ENCODE measurements around the gene BNIP3. TPM values are rescaled to one million over a fixed set of nuclear protein-coding genes. Genes with fewer than 3 reads are reported as not detected.

Gene BNIP3, protein sequence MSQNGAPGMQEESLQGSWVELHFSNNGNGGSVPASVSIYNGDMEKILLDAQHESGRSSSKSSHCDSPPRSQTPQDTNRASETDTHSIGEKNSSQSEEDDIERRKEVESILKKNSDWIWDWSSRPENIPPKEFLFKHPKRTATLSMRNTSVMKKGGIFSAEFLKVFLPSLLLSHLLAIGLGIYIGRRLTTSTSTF
- 29.2 and 31.6 TPM in 2 replicates for total RNA-seq
- long read RNA-seq, transcript BNIP3-201 (6 exons, 2,861 nt), result major isoform, 409 of 429 reads
- long read RNA-seq, partial matches to known transcripts, result 7 of 429 reads
- long read RNA-seq, other reads (novel, unspliced or antisense), result 13 of 429 reads

DNA sequence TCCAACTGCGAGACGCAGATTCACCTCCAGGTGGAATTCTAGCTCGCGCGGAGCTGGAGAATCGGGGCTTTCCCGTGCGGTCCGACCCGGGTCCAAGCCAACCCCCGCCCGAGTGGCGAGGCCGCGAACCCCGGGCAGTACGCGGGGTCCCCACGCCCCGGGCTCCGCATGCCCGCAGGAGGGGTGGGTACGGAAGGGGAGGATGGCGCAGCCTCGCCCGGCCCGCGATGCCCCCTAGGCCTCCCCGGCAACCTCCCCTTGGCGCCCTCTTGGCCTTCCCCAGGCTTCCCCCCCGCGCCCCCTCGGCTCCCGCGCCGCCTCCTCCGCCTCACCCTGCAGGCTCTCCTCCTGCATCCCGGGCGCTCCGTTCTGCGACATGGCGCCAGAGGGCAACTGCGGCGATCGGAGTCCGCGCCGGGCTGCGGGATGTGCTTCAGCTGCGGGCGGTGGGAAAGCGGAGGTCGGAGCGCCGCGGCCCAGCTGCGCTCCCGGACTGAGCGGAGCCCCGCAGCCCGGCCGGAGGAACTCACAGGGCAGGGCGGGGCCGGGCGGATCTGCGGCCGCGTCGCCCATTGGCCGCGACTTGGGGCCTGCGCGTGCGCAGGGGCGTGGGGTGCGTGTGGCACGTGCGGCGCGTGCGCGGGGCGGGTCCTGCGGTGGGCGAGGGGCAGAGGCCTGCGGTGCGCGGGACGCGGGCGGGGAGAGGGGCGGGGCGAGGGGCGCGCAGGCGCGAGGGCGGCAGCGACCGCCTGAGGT, at the start of gene BNIP3:
BNIP3 (minus strand) TSS at position 495 of the 756 bp plus-strand sequence; CDS start at position 378, 117 bp downstream.
- peaks cover 25% of the 10 kb centered on the region for H3K4me1 Mint-ChIP-seq (ENCODE audit: unreplicated experiment)
- peak within 1 kb of the TSS; percentile 64 for H3K27ac Mint-ChIP-seq (ENCODE audit: unreplicated experiment)
- no peaks in the 10 kb centered on the region for H3K9me3 Mint-ChIP-seq (ENCODE audit: unreplicated experiment)
- TF ChIP-seq, protein P1, sequence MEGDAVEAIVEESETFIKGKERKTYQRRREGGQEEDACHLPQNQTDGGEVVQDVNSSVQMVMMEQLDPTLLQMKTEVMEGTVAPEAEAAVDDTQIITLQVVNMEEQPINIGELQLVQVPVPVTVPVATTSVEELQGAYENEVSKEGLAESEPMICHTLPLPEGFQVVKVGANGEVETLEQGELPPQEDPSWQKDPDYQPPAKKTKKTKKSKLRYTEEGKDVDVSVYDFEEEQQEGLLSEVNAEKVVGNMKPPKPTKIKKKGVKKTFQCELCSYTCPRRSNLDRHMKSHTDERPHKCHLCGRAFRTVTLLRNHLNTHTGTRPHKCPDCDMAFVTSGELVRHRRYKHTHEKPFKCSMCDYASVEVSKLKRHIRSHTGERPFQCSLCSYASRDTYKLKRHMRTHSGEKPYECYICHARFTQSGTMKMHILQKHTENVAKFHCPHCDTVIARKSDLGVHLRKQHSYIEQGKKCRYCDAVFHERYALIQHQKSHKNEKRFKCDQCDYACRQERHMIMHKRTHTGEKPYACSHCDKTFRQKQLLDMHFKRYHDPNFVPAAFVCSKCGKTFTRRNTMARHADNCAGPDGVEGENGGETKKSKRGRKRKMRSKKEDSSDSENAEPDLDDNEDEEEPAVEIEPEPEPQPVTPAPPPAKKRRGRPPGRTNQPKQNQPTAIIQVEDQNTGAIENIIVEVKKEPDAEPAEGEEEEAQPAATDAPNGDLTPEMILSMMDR (IDR thresholded peaks at IDR 0.05), result peak; percentile 24
- no peaks in the 10 kb centered on the region for H3K36me3 Mint-ChIP-seq (ENCODE audit: unreplicated experiment)
- peak within 1 kb of the TSS; percentile 77 for H3K4me3 Mint-ChIP-seq (ENCODE audit: unreplicated experiment)
- no peaks in the 10 kb centered on the region for H3K27me3 Mint-ChIP-seq (ENCODE audit: unreplicated experiment)
- DNase-seq (ENCODE audit: extremely low spot score, unreplicated experiment), result peak; percentile 99

DNA sequence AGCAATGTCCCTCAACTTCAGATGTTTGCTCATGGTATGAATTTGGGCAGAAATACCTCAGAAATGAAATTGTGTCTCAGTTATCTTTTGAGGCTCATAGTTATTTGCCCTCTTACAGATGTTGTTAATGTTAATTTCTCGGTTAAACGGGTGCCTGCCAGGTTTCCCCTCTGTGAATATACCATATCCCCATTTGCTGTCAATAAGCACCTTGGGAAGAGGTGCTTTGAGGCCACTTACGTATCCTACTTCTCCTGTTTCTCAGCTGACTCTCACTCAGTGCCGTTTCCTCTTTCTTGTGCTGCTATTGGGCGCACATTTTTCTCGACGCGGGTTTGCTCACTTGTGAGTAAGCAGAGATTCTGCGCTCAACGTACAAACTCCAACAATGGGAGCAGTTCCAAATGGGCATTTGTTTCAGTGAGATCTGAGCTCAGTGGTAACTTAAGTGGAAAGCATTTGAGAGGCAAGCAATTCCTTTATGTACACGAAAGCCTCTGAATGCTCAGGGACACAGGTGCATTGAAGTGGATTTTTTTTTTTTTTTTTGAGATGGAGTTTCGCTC, 49.3 kb upstream of the BNIP3 start:
- Mint-ChIP-seq H3K4me1 (ENCODE audit: unreplicated experiment) (peaks cover 2% of the 10 kb centered on the region), H3K27me3 (ENCODE audit: unreplicated experiment) (peaks cover 76% of the 10 kb centered on the region), H3K36me3 (ENCODE audit: unreplicated experiment) (no peaks in the 10 kb centered on the region), H3K4me3 (ENCODE audit: unreplicated experiment) (no peak overlapping the region), H3K9me3 (ENCODE audit: unreplicated experiment) (no peaks in the 10 kb centered on the region), H3K27ac (ENCODE audit: unreplicated experiment) (no peak overlapping the region)
- TF ChIP-seq, protein P1 (IDR thresholded peaks at IDR 0.05), result no peak
- DNase-seq (ENCODE audit: extremely low spot score, unreplicated experiment), result no peak

DNA sequence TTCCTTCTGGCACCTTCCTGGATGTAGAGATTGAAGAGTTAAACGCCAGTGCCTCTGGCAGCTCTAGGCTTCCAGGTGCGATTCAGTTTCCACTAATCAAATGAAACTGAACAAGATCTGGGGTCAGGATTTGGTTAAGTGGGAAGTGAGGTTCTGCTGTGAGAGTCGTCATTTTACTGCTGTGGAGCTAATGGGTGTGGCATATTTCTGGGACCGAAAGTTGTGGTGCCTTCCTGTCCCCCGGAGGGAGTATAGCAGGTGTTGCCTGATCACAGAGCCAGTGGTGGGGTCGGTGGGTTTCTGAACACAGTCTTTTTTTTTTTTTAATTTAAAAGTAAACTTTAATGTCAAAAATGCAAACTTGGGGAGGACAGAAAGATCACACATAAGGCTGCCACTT, 47.0 kb upstream of the BNIP3 start:
- no peaks in the 10 kb centered on the region for H3K36me3 Mint-ChIP-seq (ENCODE audit: unreplicated experiment)
- H3K27me3 Mint-ChIP-seq (ENCODE audit: unreplicated experiment), result peaks cover 71% of the 10 kb centered on the region
- no peak for DNase-seq (ENCODE audit: extremely low spot score, unreplicated experiment)
- no peak overlapping the region for H3K4me3 Mint-ChIP-seq (ENCODE audit: unreplicated experiment)
- TF ChIP-seq, protein P1 (IDR thresholded peaks at IDR 0.05), result no peak
- no peak overlapping the region for H3K27ac Mint-ChIP-seq (ENCODE audit: unreplicated experiment)
- H3K9me3 Mint-ChIP-seq (ENCODE audit: unreplicated experiment), result no peaks in the 10 kb centered on the region
- no peaks in the 10 kb centered on the region for H3K4me1 Mint-ChIP-seq (ENCODE audit: unreplicated experiment)

DNA sequence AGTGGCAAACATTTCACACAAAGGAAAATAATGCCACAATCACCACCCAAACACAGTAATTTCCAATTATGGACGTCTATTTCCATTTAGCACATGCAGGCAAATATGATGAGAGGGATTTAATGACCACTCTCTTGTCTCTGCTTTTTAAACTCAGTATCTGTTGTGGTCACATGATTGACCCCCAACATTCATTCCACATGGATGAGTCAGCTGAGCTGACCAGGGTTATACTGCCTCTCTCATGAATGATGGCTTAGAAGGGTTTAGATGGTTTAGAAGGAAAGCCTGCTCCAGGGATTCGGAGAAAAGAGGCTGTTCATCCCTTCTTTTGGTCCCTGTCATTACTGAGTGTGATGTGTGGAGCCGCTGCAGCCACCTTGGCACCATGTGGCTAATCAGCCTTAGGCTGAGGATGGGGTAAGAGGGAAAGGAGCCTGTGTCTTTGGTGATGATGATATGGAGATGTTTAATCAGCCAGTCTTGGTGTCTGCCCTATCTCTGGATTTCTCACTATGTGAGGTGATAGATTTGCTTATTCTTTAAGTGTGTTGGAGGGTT, 45.8 kb upstream of the BNIP3 start:
- Mint-ChIP-seq H3K27me3 (ENCODE audit: unreplicated experiment) (peaks cover 65% of the 10 kb centered on the region), H3K9me3 (ENCODE audit: unreplicated experiment) (no peaks in the 10 kb centered on the region), H3K4me1 (ENCODE audit: unreplicated experiment) (peaks cover 6% of the 10 kb centered on the region), H3K27ac (ENCODE audit: unreplicated experiment) (no peak overlapping the region), H3K36me3 (ENCODE audit: unreplicated experiment) (no peaks in the 10 kb centered on the region), H3K4me3 (ENCODE audit: unreplicated experiment) (no peak overlapping the region)
- TF ChIP-seq, protein P1 (IDR thresholded peaks at IDR 0.05), result no peak
- DNase-seq (ENCODE audit: extremely low spot score, unreplicated experiment), result no peak

All from osteocyte (in vitro differentiated cells).